ENCODE measurements around the gene FKBP8.
"Not testable (repeated sequence)": the region's sequence is repeated elsewhere in the genome, so short reads cannot be mapped to it uniquely, and the experiment has no call there.

Gene FKBP8

DNA sequence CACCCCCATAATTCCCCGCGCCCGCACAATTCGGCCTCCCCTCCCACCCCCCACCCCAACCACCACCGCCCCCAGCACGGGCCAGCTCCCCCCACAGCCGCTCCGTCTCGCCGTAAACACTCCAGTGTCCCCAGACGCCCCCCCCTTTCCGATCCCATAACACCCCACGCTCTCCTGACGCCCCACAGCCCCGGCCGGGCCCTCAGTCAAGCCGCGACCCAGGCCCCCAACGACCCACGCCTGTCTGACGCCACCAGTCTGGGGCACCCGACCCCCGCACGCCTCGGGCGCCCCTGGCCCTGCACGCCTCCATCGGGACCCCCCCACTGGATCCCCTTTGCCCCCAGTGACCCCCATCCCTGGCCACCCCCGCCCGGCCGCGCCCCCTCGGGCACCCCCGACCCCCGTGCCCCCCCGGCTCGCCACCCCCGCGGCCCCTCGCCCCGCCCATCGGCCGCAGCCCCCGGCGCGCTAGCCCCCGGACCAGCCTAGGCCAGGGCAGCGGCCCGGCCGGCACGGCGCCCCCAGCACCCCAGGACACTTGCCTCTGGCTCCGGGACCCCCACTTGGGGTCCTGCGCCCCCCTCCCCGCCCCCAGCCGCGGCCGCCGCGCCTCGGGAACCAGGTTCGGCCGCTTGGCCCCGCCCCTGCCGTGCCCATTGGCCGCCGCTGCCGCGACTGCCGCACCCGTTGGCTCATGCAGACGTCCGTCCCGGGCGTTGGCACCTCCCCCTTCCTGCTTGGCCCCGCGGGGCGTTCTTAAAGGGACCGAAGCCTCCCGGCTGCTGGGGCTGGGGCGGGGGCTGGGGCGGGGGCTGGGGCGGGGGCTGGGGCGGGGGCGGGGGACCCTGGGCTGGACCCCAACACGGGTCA, at the start of gene FKBP8:
TSS of gene FKBP8 (minus strand) at position 633 of the 873 bp plus-strand sequence. CDS start 1,603 bp downstream, outside the sequence.
- DNase-seq (ENCODE audit: insufficient read length, low spot score) (peak; percentile 98), FAIRE-seq (no peak)
- TF ChIP-seq, protein P1, sequence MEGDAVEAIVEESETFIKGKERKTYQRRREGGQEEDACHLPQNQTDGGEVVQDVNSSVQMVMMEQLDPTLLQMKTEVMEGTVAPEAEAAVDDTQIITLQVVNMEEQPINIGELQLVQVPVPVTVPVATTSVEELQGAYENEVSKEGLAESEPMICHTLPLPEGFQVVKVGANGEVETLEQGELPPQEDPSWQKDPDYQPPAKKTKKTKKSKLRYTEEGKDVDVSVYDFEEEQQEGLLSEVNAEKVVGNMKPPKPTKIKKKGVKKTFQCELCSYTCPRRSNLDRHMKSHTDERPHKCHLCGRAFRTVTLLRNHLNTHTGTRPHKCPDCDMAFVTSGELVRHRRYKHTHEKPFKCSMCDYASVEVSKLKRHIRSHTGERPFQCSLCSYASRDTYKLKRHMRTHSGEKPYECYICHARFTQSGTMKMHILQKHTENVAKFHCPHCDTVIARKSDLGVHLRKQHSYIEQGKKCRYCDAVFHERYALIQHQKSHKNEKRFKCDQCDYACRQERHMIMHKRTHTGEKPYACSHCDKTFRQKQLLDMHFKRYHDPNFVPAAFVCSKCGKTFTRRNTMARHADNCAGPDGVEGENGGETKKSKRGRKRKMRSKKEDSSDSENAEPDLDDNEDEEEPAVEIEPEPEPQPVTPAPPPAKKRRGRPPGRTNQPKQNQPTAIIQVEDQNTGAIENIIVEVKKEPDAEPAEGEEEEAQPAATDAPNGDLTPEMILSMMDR (IDR thresholded peaks at IDR 0.05; ENCODE audit: insufficient read depth, missing control alignments): no peak

DNA sequence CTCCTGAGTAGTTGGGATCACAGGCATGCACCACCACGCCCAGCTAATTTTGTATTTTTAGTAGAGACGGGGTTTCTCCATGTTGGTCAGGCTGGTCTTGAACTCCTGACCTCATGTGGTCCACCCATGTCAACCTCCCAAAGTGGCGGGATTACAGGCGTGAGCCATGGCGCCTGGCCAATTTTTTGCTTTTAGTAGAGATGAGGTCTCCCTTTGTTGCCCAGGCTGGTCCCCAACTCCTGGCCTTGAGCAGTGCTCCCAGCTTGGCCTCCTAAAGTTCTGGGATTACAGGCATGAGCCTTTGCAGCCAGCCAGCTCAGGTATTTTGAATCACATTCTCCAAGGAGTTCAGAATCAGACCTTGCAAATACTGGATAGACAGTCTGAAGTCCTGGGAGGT, 49.4 kb upstream of the FKBP8 start:
- DNase-seq (ENCODE audit: insufficient read length, low spot score); FAIRE-seq: not testable (repeated sequence)

DNA sequence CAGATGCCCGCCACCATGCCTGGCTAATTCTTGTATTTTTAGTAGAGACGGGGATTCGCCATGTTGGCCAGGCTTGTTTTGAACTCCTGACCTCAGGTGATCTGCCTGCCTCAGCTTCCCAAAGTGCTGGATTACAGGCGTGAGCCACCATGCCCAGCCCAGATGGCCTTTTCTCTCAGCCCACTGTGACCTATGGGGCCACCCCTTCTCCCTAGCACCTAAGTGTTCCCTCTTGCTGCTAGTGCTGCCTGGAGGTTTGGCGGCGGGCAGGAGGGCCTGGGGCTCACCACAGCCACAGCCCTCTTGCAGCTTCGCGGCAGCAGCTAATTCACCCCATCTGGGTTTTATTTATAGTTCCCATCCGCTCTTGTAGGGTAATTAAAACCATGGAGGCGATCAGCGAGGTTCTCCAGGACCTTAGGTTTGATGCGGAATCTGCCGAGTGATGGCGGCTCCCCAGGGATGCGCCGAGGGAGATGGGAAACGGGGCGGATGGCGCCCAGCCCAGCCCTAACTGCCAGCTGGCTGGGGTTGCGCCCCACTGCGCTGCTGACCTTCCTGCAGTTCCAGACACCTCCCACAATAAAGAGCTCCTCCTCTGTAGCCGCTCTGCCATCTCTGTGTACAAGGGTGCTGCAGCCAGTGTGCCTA, 48.5 kb upstream of the FKBP8 start:
- DNase-seq (ENCODE audit: insufficient read length, low spot score): no peak
- no peak for FAIRE-seq
- TF ChIP-seq, protein P1 (IDR thresholded peaks at IDR 0.05; ENCODE audit: insufficient read depth, missing control alignments): no peak

DNA sequence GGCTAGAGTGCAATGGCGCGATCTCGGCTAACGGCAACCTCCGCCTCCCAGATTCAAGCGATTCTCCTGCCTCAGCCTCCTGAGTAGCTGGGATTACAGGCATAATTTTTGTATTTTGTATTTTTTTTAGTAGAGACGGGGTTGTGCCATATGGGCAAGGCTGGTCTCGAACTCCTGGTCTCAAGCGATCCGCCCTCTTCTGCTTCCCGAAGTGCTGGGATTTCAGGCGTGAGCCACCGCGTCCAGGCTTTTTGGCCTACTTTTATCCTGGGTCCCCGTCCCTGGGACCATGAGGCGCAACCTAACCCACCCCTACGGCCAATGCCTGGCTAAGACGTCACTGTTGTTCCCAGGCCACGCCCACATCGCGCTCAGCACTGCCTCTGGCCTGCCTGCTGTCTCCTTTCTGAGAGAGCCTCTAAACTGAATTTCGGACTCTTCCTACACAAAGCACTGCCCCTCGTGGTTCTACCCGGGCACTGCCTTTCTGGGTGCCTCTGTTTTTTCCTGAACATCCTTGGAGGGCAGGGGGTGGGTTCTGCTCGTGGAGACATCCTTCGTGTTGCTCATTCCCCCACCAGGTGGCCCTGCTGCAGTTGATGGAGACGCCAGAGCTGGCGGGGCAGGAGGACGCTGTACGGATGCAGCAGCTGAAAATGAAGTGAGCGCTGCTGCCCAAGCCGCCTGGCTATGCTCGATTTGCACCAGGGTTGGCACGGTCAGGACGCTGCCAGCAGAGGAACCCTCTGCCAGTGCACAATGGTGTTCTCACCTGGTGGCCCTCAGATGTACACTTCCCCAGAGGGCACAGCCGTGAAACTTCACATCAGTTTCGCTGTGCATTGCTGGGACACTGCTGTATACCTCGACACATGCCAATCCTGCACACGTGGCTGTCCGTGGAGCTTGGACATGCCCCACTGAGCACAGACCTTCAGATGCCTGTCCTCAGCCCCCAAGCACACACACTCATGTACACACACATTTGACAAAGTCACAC, 47.2 kb upstream of the FKBP8 start:
- FAIRE-seq: no peak
- peak; percentile 73 for DNase-seq (ENCODE audit: insufficient read length, low spot score)
- TF ChIP-seq, protein P1 (IDR thresholded peaks at IDR 0.05; ENCODE audit: insufficient read depth, missing control alignments): peak; percentile 2

DNA sequence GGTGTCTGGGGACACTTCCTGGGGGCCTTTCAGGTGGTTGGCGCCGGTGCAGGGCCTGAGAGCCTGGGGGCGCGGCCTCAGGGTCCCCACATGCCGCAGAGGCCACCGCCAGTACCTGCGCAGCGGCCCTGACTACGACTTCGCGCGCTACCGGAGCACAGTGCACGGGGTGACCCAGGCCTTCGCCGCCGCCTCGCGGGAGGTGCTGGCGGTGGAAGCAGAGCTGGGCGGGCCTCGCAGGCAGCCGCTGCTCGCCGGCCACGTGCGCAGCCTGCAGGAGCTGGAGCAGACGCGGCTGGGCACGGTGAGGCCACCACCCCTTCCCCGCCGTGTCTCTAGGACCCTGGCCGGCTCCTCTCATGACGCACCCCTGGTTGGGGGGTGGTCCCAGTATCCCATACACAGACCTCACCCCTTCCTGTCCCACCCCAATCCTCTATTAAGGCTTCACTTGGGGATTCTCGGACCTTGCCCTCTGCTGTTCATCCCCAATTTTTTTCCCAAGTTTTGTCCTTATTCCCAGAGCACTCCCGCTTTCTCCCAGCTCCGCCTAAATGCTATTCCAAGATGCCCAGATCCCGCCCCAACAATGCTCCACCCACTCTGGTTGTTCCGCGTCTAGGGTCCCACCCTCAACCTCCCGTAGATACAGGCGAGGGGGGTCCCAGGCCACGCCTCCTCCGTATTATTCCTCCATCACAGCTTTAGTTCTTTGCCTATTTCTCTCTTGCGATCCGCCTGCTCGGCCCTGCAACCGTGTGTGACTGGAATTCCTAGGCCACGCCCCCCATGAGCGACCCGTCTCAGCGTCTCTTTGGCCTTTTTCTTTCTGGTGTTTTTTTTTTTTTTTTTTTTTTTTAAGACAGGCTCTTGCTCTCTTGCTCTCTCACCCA, 46.3 kb upstream of the FKBP8 start:
- DNase-seq (ENCODE audit: insufficient read length, low spot score) (no peak), FAIRE-seq (no peak)
- TF ChIP-seq, protein P1 (IDR thresholded peaks at IDR 0.05; ENCODE audit: insufficient read depth, missing control alignments): no peak

DNA sequence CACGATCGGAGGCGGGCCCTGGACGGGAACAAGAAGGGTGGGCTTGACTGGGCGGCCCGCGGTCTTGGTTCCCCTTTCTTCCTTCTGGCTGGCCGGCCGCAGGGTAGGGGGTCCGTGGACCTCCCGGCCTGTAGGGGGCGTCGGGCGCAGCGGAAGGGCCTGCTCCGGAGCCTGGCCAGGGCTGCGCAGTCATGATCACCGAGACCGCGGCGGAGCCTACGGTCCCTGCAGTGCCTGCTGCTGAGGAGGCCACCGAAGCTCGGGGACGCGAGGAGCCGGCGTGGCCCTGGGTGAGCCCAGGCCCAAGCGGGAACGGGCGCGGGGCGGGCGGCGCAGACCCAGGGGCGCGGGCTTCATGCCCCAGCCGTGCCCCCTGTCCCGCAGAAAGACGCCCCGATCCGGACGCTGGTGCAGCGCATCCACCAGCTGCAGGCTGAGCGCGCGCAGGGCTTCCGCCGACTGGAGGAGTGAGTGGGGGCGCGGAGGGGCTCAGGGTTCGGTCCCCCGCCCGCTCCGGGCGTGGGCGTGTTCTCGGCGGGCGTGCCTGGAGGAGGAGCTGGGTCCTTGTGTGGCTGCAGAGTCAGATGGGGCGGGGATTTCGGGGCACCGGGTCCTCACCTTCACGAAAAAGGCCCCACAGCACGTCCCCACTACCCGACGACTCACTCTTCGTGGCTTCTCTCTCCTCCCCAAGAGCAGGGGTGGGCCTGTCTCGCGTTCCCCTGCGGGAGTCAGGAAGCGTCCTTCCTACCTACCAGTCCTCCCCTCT, 45.4 kb upstream of the FKBP8 start, which contains the start of gene REX1BD:
TSS of gene REX1BD (plus strand) at position 188 of the 769 bp plus-strand sequence. CDS start at position 192, 4 bp downstream.
- TF ChIP-seq, protein P1 (IDR thresholded peaks at IDR 0.05; ENCODE audit: insufficient read depth, missing control alignments): peak; percentile 79
- DNase-seq (ENCODE audit: insufficient read length, low spot score) (no peak), FAIRE-seq (no peak)
